Activated CD4-positive, CD25-positive, alpha-beta regulatory T cell treated with anti-CD3 and anti-CD28 coated beads, Interleukin-2, amount 50 U/mL, for 16 hours (primary cell): ENCODE results near the gene MYH9.
"Not testable (repeated sequence)": the region's sequence is repeated elsewhere in the genome, so short reads cannot be mapped to it uniquely, and the experiment has no call there.

Experiments used
- DNase-seq: peaks from one replicate; pipeline ENCODE4 v3.0.0-alpha.2; 2020; ENCODE audit warnings: low read depth, low spot score

The MYH9 gene

DNA sequence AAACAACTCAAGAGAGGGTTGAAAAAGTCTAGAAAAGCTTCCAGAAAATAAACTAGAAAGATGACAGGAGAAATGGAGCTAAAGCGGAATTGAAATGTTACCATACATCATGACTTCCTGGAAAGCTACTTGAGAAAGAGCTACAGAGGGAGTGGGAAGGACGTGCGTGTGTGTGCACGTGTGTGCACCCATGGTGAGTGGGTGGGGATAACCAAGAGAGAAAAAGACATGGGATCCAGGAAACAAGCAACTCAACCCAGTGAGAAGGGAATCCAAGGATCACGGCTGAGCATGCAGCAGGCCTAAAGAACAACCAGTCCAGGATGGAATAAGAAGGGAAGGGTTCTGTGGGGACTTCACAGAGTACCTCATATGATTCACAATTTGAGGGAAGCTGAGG lies 113.2 kb downstream of the MYH9 start:
- no peak for DNase-seq

DNA sequence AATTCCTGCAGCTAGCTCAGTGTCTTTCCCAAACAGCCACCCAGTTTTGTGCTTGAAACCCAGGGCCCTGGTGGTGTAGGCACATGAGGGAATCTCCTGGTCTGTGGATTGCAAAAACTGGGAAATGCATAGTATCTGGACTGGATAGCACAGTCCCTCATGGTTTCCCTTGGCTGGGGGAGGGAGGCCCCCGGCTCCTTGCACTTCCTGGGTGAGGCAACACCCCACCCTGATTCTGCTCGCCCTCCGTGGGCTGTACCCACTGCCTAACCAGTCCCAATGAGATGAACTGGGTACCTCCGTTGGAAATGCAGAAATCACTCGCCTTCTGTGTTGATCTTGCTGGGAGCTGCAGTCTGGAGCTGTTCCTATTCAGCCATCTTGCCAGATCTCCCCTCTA lies 115.8 kb downstream of the MYH9 start:
- DNase-seq: not testable (repeated sequence)

DNA sequence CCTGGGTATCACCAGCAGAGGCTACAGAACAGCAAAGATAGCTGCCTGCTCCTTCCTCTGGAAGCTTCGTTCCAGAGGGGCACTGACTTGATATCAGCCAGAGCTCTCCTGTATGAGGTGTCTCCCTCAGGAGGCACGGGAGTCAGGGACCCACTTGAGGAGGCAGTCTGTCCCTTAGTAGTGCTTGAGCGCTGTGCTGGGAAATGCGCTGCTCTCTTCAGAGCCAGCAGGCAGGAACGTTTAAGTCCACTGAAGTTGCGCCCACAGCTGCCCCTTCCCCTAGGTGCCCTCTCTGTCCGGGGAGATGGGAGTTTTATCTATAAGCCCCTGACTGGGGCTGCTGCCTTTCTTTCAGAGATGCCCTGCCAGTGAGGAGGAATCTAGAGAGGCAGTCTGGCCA lies 116.5 kb downstream of the MYH9 start:
- DNase-seq: not testable (repeated sequence)

DNA sequence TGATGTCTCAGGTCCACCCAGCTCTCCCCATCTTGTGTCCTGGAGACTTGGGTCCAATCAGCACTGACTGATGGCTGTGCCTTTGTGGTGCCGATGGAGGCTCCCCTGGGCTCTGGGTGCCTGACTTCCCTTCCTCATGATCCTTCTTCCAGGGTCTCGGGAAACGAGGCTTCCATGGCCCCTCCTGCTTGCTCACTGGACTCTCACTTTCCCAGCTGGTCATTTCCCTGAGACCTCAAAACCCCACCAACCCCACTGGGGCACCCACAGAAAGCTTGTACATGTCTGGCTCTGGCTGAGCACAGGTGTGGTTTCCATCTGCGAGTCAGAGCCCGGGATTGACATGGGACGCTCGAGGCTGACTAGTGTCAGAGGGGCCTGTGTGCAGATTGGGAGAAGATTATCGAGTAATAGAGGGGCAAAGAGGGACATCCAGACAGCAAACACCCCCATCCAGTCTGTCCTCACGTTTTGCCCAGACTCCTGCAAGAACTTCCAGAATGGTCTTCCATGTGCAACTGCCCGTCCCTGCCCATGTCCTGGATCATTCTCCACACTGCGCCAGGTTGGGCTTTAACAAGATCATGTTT lies 119.8 kb downstream of the MYH9 start:
- no peak for DNase-seq

DNA sequence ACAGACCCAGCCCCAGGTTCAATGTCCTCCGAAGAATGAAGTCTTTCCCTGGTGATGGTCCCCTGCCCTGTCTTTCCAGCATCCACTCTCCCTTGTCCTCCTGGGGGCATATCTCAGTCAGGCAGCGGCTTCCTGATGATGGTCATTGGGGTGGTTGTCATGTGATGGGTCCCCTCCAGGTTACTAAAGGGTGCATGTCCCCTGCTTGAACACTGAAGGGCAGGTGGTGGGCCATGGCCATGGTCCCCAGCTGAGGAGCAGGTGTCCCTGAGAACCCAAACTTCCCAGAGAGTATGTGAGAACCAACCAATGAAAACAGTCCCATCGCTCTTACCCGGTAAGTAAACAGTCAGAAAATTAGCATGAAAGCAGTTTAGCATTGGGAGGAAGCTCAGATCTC lies 120.7 kb downstream of the MYH9 start:
- DNase-seq: no peak

DNA sequence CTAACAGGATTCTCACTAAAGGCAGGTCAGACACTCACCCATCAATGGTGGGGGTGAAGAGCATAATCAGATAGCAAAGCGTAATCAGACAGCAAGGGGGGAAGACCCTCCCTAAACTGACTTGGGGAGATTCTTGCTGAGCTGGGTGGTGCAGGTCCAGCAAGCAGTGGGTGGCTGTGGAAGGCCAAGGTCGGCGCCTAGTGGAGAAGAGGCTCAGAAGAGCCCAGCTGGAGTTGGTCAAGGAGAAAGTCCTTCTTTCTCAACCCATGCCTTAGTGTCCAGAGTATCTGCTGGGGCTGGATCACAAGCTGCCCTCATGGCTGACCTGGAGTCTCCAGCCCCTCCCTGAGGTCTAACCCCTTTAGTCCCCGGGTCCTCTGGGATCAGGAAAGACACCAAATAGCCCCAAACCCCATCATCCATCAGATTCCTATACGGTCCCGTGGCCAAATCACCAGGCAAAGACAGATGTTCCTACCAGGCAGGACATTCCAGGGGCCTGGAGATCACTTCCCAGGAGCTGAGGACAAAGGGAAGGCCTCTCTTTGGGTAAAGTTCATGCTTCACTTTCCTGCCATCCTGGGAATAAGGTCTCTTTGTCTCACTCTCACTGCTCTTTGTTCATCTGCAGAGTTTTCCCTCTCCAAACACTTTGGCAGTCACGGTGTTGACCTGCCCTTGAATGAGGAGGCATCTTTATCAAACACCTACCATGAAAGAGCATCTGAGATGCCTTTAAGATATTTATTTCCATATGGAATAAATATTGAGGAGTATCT lies 123.7 kb downstream of the MYH9 start:
- DNase-seq: not testable (repeated sequence)

DNA sequence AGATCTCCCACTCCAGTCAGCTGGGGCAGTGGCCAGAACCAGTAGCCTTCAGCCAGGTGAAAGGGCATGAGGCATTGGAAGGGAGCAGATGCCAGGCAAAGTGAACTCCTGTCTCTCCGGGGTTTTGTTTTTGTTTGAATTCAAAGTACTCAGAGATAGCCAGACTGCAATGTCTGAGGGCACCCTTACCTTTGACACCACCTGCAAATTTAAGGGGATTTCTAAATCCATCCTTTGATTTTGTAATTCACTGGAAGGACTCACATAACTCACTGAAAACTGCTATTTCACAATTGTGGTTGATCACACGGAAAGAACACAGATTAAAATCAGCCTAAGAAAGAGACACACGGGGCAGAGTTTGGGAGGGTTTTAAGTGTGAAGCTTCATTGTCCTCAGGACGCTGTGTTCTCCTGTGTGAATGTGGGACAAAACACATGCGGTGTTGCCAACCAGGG lies 124.5 kb downstream of the MYH9 start:
- DNase-seq: not testable (repeated sequence)

DNA sequence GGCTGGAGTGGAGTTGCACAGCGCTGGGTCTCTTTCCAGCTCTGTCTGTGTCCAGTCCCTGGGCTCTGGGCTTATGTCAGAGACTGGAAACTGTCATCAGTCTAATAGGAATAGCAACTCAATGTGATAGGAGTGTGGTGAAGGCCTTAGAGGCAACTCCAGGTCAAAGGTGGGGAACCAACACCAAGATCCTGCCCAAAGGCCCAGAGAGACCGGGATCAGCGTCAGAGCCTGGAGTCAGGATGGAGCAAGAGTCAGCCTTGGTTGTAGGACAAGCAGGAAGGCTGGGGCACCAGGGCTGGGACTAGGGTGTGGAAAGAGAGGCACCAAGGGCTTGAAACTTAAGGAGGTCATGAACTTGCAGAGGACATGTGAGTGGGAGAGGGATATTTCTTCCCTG lies 125.5 kb downstream of the MYH9 start:
- not testable (repeated sequence) for DNase-seq

DNA sequence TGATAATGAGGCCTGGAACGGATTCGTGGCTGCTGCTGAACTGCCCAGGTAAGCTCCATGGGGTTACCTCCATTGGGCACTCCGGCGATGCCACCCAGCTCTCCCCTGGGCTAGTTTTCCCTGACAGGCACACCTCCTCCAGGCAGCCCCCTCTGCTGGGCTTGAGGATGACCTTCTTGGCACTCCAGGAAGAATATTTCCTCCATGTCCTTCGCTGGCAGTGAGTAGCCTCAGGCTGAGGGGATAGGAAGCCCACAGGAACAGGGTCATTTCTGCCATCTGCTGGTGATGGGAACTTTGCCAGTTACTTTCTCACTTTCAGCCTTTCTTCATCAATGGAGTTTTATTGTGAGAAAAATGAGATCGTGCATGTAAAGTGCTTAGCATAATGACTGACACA lies 126.1 kb downstream of the MYH9 start:
- DNase-seq: not testable (repeated sequence)

DNA sequence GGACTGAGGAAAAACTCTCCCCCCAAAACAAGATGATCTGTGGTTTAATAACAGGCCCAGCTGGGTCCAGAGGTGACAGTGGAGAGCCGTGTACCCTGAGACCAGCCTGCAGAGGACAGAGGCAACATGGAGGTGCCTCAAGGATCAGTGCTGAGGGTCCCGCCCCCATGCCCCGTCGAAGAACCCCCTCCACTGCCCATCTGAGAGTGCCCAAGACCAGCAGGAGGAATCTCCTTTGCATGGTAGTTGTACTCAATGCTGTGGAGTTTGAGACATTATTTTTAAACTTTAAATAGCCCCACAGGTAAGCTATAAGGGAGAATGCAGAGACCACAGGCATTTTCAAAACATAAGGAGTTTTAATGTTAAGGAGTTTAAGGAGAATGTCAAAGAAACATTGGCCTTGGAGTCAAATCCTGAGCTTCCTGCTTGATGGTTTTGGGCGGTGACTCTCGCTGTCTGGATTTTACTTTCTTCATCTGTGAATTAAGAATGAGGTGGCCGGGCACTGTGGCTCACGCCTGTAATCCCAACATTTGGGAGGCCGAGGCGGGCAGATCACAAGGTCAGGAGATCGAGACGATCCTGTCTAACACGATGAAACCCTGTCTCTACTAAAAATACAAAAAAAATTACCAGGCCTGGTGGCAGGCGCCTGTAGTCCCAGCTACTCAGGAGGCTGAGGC lies 128.0 kb downstream of the MYH9 start:
- DNase-seq: no peak

DNA sequence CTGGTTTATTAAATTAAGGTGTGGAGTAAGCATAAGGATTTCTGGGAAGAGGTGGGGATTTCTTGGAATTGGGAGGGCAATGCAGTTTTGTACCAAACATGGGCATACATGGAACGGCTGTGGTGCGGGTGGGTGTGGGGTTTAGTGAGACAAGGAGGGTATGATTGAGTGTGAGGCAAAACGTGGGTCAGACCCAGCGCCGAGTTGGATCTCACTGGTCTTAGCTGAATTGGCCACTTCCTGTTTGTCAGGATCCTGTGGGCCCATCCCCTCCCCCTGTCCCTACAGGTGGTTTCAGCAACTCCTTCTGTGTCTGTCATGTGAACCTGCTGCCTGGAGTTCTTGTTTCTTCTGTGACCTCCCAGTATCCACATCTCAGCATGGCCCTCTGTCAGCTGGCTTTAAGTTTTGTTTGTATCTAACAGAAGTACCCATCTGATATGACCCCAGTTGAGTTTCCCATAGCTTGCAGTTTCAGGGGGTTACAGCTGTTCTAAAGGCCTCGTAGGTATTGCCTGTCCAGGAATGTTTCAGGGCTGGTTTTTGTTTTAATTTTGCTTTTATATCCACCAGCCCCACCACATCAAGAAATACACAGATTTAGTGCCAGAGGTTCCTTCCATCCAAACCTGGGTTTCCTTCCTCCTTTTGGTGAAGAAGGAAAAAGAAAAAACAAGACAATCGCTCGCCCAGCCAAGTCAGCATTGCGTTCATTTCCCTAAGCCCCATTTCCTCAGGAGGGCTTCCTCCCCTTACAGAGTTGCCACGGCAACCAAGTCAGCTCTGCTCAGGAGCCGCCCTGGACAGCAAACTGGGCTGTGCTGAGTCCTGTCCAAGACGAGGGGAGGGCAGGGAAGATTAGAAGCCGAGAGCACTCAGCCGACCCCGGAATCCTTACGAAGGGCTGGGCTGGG lies 128.8 kb downstream of the MYH9 start:
- DNase-seq: no peak

DNA sequence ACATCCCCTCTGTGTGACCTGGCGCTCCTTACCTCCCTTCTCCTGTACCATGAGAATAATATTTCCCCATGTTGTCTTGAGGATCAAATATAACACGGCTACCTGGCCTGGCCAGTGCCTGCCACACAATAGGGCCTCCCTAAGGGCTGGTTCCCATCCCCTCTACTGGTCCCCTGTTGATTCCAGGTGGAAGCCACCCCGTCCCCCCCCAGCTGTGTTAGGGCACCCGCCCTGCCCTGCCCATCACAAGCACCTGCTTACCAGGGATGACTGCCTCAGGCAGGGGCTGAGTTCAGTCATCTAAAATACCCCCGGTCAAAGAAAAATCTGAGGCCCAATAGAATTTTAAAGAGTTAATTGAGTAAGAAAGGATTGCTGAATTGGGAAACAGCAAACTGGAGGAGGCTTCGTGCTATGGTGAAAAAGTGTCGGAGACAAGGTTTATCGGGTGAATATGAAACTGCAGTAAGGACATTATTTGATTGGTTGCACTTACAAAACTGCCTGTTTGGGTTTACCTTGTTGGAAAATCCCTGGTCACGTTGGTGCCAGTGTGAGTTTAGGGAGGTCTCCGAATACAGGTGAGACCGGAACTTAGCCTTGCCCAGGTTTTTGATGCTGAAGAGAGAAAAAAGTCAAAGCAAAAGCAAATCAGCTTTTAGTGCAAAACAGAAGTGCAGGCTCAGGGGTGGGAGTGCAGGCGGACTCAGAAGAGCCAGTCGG lies 129.7 kb downstream of the MYH9 start:
- DNase-seq: no peak

DNA sequence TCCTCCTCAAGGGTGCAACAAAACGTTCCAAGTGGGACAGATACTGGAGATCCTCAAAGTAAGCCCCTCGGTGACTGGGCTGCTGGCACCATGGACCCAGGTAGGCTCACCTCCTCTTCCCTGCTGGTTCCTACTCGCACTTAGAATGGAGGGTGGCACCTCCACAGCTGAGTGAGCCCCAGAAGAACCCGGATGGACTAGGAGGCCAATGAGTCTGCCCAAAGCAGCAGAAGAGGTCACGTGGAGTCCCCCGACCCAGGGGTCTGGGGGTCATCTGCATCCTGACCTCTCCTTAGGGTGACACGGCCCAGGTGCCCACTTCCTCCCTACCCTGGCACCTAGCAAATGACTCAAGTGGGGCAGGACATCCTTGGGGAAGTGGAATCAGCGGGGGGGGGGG lies 130.5 kb downstream of the MYH9 start:
- no peak for DNase-seq

DNA sequence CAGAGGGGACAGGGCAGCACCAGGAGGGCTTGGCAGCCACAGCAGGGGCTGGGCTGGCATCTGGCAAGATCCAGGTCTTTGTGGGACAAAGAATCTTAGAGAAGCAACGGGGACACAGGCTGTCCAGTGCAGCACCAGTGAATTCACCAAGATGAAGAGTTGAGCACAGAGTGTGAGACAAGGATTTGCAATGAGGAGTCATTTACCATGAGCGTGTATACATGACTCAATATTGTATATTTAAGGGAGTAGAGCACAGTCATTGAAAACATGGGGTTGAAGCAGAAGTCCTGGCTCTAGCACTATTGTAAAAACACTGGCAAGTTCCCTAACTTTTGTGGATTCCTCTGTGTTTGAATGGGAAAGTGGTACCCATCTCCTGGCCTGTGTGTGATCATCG lies 131.3 kb downstream of the MYH9 start:
- DNase-seq: no peak

DNA sequence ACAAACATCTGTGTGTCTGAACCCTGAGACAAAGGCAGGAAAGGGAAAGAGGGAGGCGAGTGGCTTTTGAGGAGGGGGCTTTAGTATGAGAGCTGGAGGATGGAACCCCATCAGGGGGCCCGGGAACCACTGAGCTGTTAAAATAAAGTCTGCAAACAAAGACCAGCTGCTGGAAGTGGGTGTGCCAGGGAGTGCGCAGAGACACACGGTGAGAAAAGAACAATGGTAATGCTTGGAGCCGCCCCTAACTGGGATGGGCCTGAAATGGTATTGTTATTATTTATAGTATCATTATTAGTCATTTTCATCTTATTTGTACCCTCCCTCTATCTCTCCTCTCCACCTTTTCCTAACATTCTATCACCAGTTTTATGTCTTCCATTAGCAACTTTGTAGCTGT lies 132.2 kb downstream of the MYH9 start:
- not testable (repeated sequence) for DNase-seq

DNA sequence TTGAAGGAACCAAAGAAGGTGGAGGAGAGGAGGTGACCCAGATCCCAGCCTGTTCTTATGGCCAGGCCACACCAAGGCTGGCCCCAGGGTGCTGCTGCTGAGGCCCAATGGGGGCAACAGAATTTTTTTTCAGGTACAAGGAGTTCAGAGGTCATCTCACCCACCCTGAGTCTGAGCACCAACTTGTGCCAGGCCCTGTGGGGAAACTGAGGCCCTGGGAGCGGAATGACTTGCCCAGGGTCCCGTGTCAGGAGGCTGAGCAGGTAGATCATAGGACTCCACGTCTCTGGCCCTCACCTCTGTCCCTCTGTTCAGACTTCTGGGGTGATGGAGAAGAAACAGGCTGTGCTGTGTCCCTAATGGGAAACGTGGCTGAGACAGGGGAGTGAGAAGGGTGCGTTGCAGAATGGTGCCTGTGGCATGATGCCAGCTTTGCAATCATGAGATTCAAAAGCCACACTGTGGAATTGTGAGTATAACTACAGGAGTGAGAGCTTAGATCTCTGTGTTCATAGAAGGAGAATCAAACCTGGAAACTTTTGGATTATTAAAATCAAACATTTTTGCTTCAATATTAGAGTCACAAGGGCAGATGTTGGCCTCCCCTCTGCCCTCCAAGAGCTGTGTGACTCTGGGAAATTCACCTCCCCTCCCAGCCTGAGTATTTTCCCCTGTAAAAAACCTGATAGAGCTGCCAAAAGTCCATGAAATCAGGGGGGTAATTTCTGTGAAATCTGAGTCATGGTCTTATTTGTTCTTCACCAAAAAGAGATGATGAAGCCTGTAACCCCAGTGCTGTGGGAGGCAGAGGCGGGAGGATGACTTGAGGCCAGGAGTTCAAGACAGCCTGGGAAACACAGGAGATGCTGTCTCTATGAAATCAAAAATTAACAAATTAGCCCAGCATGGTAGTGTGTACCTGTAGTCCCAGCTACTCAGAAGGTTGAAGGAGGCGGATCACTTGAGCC lies 134.0 kb downstream of the MYH9 start:
- no peak for DNase-seq

DNA sequence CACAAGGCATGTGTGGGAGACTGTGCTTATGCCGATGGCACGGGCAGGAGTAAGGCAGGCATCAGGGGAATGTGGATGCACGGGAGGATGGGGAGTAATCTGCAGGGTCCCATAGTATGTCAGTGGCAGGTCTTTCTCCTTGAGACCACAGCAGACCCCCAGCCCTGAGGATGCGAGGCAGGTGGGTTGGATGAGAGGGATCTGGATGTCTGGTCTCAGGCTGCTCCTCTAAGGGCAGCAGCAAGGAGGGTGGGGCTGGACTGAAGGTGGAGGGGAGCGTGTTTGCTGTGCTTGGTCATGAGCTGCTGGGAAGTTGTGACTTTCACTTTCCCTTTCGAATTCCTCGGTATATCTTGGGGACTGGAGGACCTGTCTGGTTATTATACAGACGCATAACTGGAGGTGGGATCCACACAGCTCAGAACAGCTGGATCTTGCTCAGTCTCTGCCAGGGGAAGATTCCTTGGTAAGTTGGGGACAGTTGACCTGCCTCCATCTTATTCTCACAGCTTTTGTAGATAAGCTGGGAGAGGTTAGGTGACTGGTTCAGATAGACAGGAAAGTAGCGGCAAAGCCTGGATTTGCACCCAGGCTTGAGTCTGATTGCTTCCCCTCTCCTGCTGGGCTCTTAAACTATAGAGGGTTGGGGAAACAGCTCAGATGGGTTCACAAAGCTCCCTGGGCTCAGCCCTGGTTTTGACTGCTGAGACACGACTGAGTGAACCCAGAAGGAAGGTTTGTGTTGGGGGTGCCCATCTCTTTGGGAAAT lies 134.8 kb downstream of the MYH9 start, which contains the start of gene APOL1:
TSS of gene APOL1 (plus strand) at position 380 of the 769 bp plus-strand sequence. CDS start 1,823 bp downstream, outside the sequence.
- no peak for DNase-seq

DNA sequence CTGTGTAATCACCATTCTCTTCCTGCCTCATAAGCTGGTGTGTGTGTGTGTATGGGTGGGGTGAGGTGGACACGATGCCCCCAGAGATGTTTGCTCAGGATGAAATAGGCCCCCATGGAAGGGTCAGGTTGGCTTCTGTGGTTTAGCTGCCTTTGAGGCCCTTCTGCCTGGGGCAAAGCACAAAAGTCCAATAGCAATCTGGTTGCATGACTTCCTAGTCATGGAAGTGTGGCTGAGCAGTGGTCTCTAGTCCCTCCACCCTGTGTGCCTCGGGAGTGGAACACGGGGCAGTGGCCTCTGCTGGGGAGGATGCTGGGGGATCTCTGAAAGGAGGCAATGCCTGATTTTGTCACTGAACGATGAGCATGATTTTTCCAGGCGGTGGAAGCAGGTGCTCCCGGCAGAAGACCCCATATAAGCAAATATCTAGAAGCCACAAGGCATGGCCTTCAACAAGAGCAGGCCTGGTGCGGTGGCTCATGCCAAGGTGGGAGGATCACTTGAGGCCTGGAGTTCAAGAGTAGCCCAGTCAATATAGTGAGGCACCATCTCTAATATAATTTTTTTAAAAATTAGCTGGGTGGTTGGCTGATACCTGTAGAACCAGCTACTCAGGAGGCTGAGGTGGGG lies 135.7 kb downstream of the MYH9 start:
- not testable (repeated sequence) for DNase-seq
